ENCODE measurements around the gene ZC3H18. TPM values are rescaled to one million over a fixed set of nuclear protein-coding genes. Genes with fewer than 3 reads are reported as not detected.

ZC3H18 gene
- polyA plus RNA-seq, 3 donors: 5.5 to 36.4 (median 6.8) TPM

GRCh38 chr16:88632587-88632930 is 62.4 kb downstream of the ZC3H18 start:
- intact Hi-C loops (cut with micrococcal nuclease): loop anchor here in 1 of 2 donors (10.0 kb wide), 1 partner anchor 52 kb away; the partner anchor contains the start of gene SNAI3
- no peaks in the 10 kb centered on the region for H3K79me2 ChIP-seq (ENCODE audit: insufficient read depth, low read length)
- peaks cover 41 to 57% of the 10 kb centered on the region in 2 donors for H3K36me3 Mint-ChIP-seq
- peaks cover 0 to 5% (median 2%) of the 10 kb centered on the region in 7 donors for H3K9me3 Mint-ChIP-seq
- H3K27me3 Mint-ChIP-seq (ENCODE audit: low read depth in 3 of 3): peaks cover 20 to 39% (median 25%) of the 10 kb centered on the region in 3 donors
- peaks cover 23% of the 10 kb centered on the region for H4K20me1 ChIP-seq (ENCODE audit: insufficient read depth, low read length)
- H3K4me3 Mint-ChIP-seq: no peak overlapping the region
- 97% methylated on average over 11 of the region's 11 CpGs for WGBS (ENCODE audit: insufficient coverage)
- H3K36me3 ChIP-seq (replicated peaks in 1 of 2; ENCODE audit: control insufficient read depth in 1 of 2, insufficient read depth in 2 of 2, low read length in 2 of 2): peaks cover 38 to 46% of the 10 kb centered on the region in 2 donors
- peaks cover 15% of the 10 kb centered on the region for H3K4me1 Mint-ChIP-seq
- H3K9me3 ChIP-seq (replicated peaks in 1 of 2; ENCODE audit: control insufficient read depth in 1 of 2, insufficient read depth in 1 of 2, low read length in 2 of 2): no peaks in the 10 kb centered on the region
- peak overlapping the region in 1 of 7 donors; percentile 58 for H3K27ac Mint-ChIP-seq
- H3K27ac ChIP-seq (ENCODE audit: low read depth in 1 of 2, low read length in 2 of 2): no peak overlapping the region
- no peak overlapping the region for H3K9ac ChIP-seq (ENCODE audit: insufficient read depth, low read length, poor library complexity, severe bottlenecking)
- H3K4me1 ChIP-seq (ENCODE audit: control insufficient read depth in 1 of 2, insufficient read depth in 2 of 2, low read length in 2 of 2): peaks cover 21 to 26% of the 10 kb centered on the region in 2 donors
- no peak for TF ChIP-seq CTCF (IDR thresholded peaks at IDR 0.05)
- DNase-seq: no peak
- no peak overlapping the region for H3K4me3 ChIP-seq (replicated peaks in 1 of 3; ENCODE audit: low read depth in 2 of 3, low read length in 3 of 3)
- peaks cover 0 to 23% of the 10 kb centered on the region in 2 donors for H3K27me3 ChIP-seq (ENCODE audit: control insufficient read depth in 2 of 2, insufficient read depth in 2 of 2, low read length in 2 of 2)
- H3K4me2 ChIP-seq (replicated peaks; ENCODE audit: extremely low read depth, low read length, poor library complexity, severe bottlenecking): no peak overlapping the region
- H2AFZ ChIP-seq (ENCODE audit: insufficient read depth, low read depth, low read length, poor library complexity, severe bottlenecking): no peak overlapping the region

- WGBS (ENCODE audit: insufficient coverage): 17% methylated on average over 20 of the region's 23 CpGs
These were observed 63.5 kb downstream of the ZC3H18 start for GRCh38 chr16:88633684-88634140.

More at GRCh38 chr16:88633684-88634140, 63.5 kb downstream of the ZC3H18 start:
- DNase-seq: peak in 2 of 3 donors; percentile 28 to 59
- no peak overlapping the region for H3K27ac ChIP-seq (ENCODE audit: low read depth in 1 of 2, low read length in 2 of 2)
- peaks cover 0 to 5% of the 10 kb centered on the region in 2 donors for H3K9me3 ChIP-seq (replicated peaks in 1 of 2; ENCODE audit: control insufficient read depth in 1 of 2, insufficient read depth in 1 of 2, low read length in 2 of 2)
- H3K4me1 ChIP-seq (ENCODE audit: control insufficient read depth in 1 of 2, insufficient read depth in 2 of 2, low read length in 2 of 2): peaks cover 21 to 26% of the 10 kb centered on the region in 2 donors
- Mint-ChIP-seq H3K27me3 (ENCODE audit: low read depth in 3 of 3) (peaks cover 28 to 50% (median 35%) of the 10 kb centered on the region in 3 donors), H3K4me1 (peaks cover 17% of the 10 kb centered on the region), H3K36me3 (peaks cover 30 to 46% of the 10 kb centered on the region in 2 donors), H3K9me3 (peaks cover 0 to 7% (median 5%) of the 10 kb centered on the region in 7 donors), H3K27ac (peak overlapping the region in 2 of 7 donors; percentile 25 to 75), H3K4me3 (peak overlapping the region; percentile 69 to 85)
- no peaks in the 10 kb centered on the region for H3K79me2 ChIP-seq (ENCODE audit: insufficient read depth, low read length)
- intact Hi-C loops (cut with micrococcal nuclease): loop anchor here in 1 of 2 donors (10.0 kb wide), 1 partner anchor 51 kb away; the partner anchor contains the start of gene SNAI3
- peak; percentile 46 for TF ChIP-seq CTCF (IDR thresholded peaks at IDR 0.05)
- H3K4me3 ChIP-seq (replicated peaks in 1 of 3; ENCODE audit: low read depth in 2 of 3, low read length in 3 of 3): peak overlapping the region; percentile 40 to 77 (median 44)
- H3K9ac ChIP-seq (ENCODE audit: insufficient read depth, low read length, poor library complexity, severe bottlenecking): peak overlapping the region; percentile 65
- peaks cover 4 to 34% of the 10 kb centered on the region in 2 donors for H3K27me3 ChIP-seq (ENCODE audit: control insufficient read depth in 2 of 2, insufficient read depth in 2 of 2, low read length in 2 of 2)
- peaks cover 24% of the 10 kb centered on the region for H4K20me1 ChIP-seq (ENCODE audit: insufficient read depth, low read length)
- H2AFZ ChIP-seq (ENCODE audit: insufficient read depth, low read depth, low read length, poor library complexity, severe bottlenecking): peak overlapping the region; percentile 67
- H3K36me3 ChIP-seq (replicated peaks in 1 of 2; ENCODE audit: control insufficient read depth in 1 of 2, insufficient read depth in 2 of 2, low read length in 2 of 2): peaks cover 28 to 34% of the 10 kb centered on the region in 2 donors
- peak overlapping the region; percentile 79 for H3K4me2 ChIP-seq (replicated peaks; ENCODE audit: extremely low read depth, low read length, poor library complexity, severe bottlenecking)

Data from CD14-positive monocyte (primary cell).